ENCODE data around the gene CASZ1. TPM values are rescaled to one million over a fixed set of nuclear protein-coding genes. Genes with fewer than 3 reads are reported as not detected.

CASZ1 gene
- polyA plus RNA-seq, 3 donors, result 0.30 to 3.7 (median 0.50) TPM

DNA sequence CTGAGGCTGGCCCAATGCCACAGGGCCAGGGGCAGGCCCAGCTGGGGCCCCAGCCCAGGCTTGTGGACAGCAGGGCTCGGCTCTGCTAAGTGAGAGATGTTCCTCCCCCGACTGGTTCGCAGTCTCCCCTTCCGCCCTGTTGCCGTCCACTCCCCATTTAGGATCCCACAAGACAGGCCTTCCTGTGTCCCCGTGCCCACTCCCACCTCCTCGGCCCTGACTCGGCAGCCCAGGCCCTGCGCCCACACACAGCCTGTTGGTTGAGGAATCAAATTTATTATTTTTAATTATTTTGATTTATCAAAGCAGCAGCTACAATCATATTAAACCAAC is 78.4 kb downstream of the CASZ1 start:
- WGBS (ENCODE audit: insufficient coverage), result 100% methylated on average over 1 of the region's 9 CpGs
- H3K36me3 ChIP-seq (replicated peaks in 1 of 2; ENCODE audit: control insufficient read depth in 1 of 2, insufficient read depth in 2 of 2, low read length in 2 of 2), result no peaks in the 10 kb centered on the region
- H3K27ac ChIP-seq (ENCODE audit: low read depth in 1 of 2, low read length in 2 of 2), result no peak overlapping the region
- no peaks in the 10 kb centered on the region for H3K9me3 ChIP-seq (replicated peaks in 1 of 2; ENCODE audit: control insufficient read depth in 1 of 2, insufficient read depth in 1 of 2, low read length in 2 of 2)
- no peak overlapping the region for H2AFZ ChIP-seq (ENCODE audit: insufficient read depth, low read depth, low read length, poor library complexity, severe bottlenecking)
- peaks cover 0 to 7% (median 7%) of the 10 kb centered on the region in 3 donors for H3K27me3 Mint-ChIP-seq (ENCODE audit: low read depth in 3 of 3)
- H3K4me3 Mint-ChIP-seq, result no peak overlapping the region
- H3K36me3 Mint-ChIP-seq, result no peaks in the 10 kb centered on the region
- no peaks in the 10 kb centered on the region for H3K79me2 ChIP-seq (ENCODE audit: insufficient read depth, low read length)
- H3K9ac ChIP-seq (ENCODE audit: insufficient read depth, low read length, poor library complexity, severe bottlenecking), result no peak overlapping the region
- no peak overlapping the region for H3K4me3 ChIP-seq (replicated peaks in 1 of 3; ENCODE audit: low read depth in 2 of 3, low read length in 3 of 3)
- no peak overlapping the region for H3K27ac Mint-ChIP-seq
- no peak overlapping the region for H3K4me2 ChIP-seq (replicated peaks; ENCODE audit: extremely low read depth, low read length, poor library complexity, severe bottlenecking)
- intact Hi-C loops (cut with micrococcal nuclease), result no loop called here
- DNase-seq, result no peak
- H3K9me3 Mint-ChIP-seq, result no peaks in the 10 kb centered on the region
- TF ChIP-seq, protein P1, sequence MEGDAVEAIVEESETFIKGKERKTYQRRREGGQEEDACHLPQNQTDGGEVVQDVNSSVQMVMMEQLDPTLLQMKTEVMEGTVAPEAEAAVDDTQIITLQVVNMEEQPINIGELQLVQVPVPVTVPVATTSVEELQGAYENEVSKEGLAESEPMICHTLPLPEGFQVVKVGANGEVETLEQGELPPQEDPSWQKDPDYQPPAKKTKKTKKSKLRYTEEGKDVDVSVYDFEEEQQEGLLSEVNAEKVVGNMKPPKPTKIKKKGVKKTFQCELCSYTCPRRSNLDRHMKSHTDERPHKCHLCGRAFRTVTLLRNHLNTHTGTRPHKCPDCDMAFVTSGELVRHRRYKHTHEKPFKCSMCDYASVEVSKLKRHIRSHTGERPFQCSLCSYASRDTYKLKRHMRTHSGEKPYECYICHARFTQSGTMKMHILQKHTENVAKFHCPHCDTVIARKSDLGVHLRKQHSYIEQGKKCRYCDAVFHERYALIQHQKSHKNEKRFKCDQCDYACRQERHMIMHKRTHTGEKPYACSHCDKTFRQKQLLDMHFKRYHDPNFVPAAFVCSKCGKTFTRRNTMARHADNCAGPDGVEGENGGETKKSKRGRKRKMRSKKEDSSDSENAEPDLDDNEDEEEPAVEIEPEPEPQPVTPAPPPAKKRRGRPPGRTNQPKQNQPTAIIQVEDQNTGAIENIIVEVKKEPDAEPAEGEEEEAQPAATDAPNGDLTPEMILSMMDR (IDR thresholded peaks at IDR 0.05), result no peak
- no peaks in the 10 kb centered on the region for H3K27me3 ChIP-seq (ENCODE audit: control insufficient read depth in 2 of 2, insufficient read depth in 2 of 2, low read length in 2 of 2)
- H4K20me1 ChIP-seq (ENCODE audit: insufficient read depth, low read length), result no peaks in the 10 kb centered on the region
- peaks cover 4% of the 10 kb centered on the region for H3K4me1 Mint-ChIP-seq
- H3K4me1 ChIP-seq (ENCODE audit: control insufficient read depth in 1 of 2, insufficient read depth in 2 of 2, low read length in 2 of 2), result no peaks in the 10 kb centered on the region

DNA sequence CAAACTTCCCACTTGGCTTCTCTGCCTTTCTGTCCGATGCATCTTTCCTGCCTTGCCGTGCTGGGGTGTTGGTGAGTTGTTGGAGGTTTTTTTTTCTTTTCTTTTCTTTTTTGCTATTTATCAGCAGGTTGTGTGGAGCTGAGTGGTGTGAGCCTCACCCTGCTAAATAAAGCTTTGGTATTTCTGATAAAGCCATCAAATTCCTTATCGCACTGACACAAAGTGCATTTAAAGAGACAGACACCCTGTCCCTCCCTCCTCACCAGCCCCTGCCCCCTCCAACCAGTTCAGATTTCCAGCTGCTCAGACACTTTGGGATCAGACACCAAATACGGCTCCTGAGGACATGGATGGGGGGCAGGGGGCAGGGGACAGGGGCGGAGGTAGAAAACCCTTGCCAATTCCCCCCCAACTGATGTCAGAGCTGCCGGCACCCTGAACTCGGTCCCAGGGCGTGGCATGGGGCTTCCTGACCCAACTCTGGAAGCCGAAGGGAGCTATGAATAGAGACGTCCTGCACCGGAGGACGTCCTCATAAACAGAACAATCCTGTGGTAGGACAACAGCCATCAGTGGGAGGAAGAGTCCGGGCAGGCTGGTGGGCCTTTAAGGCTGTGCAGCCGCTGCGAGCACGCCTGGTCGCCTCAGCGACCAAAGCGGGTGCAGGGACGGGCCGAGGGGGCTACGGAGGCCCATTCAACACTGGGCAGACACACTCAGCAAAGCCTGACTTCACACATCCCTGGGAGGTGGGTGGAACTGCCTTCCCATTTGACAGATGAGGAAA is 79.0 kb downstream of the CASZ1 start:
- Mint-ChIP-seq H3K4me1 (peaks cover 4% of the 10 kb centered on the region), H3K27me3 (ENCODE audit: low read depth in 3 of 3) (peaks cover 0 to 9% (median 7%) of the 10 kb centered on the region in 3 donors), H3K36me3 (no peaks in the 10 kb centered on the region), H3K27ac (no peak overlapping the region), H3K9me3 (no peaks in the 10 kb centered on the region), H3K4me3 (no peak overlapping the region)
- WGBS (ENCODE audit: insufficient coverage), result 98% methylated on average over 7 of the region's 22 CpGs
- intact Hi-C loops (cut with micrococcal nuclease), result no loop called here
- DNase-seq, result no peak
- Histone ChIP-seq H3K4me2 (replicated peaks; ENCODE audit: extremely low read depth, low read length, poor library complexity, severe bottlenecking) (no peak overlapping the region), H3K9ac (ENCODE audit: insufficient read depth, low read length, poor library complexity, severe bottlenecking) (no peak overlapping the region), H4K20me1 (ENCODE audit: insufficient read depth, low read length) (no peaks in the 10 kb centered on the region), H2AFZ (ENCODE audit: insufficient read depth, low read depth, low read length, poor library complexity, severe bottlenecking) (no peak overlapping the region), H3K27me3 (ENCODE audit: control insufficient read depth in 2 of 2, insufficient read depth in 2 of 2, low read length in 2 of 2) (no peaks in the 10 kb centered on the region), H3K36me3 (replicated peaks in 1 of 2; ENCODE audit: control insufficient read depth in 1 of 2, insufficient read depth in 2 of 2, low read length in 2 of 2) (no peaks in the 10 kb centered on the region), H3K4me3 (replicated peaks in 1 of 3; ENCODE audit: low read depth in 2 of 3, low read length in 3 of 3) (no peak overlapping the region), H3K27ac (ENCODE audit: low read depth in 1 of 2, low read length in 2 of 2) (no peak overlapping the region), H3K9me3 (replicated peaks in 1 of 2; ENCODE audit: control insufficient read depth in 1 of 2, insufficient read depth in 1 of 2, low read length in 2 of 2) (no peaks in the 10 kb centered on the region), H3K4me1 (ENCODE audit: control insufficient read depth in 1 of 2, insufficient read depth in 2 of 2, low read length in 2 of 2) (no peaks in the 10 kb centered on the region), H3K79me2 (ENCODE audit: insufficient read depth, low read length) (no peaks in the 10 kb centered on the region)
- TF ChIP-seq, protein P1 (IDR thresholded peaks at IDR 0.05), result no peak

Data from CD14-positive monocyte (primary cell).